Epithelial cell of esophagus (primary cell): ENCODE results near the gene STYXL1.

Source experiments
- DNase-seq: peaks from one replicate; pipeline ENCODE4 v3.0.0; 2010; ENCODE audit warnings: low read depth
- H3K4me3 ChIP-seq: 2 replicates; pipeline ENCODE4 v1.5.1; 2011; ENCODE audit warnings: mild to moderate bottlenecking, low read length, control low read depth
- CTCF ChIP-seq: IDR thresholded peaks from 2 replicates; pipeline ENCODE4 v1.5.1; 2011; ENCODE audit warnings: low read depth, mild to moderate bottlenecking, low read length, control low read depth, inconsistent platforms; ENCODE audit not compliant: insufficient read depth; ENCODE audit errors: missing control alignments

Gene STYXL1

GRCh38 chr7:75986147-75986781 lies 61.5 kb downstream of the STYXL1 start:
- no peak for DNase-seq
- no peak for TF ChIP-seq CTCF
- no peak overlapping the region for H3K4me3 ChIP-seq

GRCh38 chr7:75985518-75986146 lies 62.2 kb downstream of the STYXL1 start:
- no peak for DNase-seq
- no peak for TF ChIP-seq CTCF

GRCh38 chr7:75985009-75985517 lies 62.7 kb downstream of the STYXL1 start:
- TF ChIP-seq CTCF, result no peak
- H3K4me3 ChIP-seq, result no peak overlapping the region
- DNase-seq, result no peak

More at GRCh38 chr7:75985518-75986146, 62.2 kb downstream of the STYXL1 start:
- H3K4me3 ChIP-seq, result no peak overlapping the region

- no peak overlapping the region for H3K4me3 ChIP-seq
- no peak for DNase-seq
- no peak for TF ChIP-seq CTCF
Observed at GRCh38 chr7:75984130-75985008, 63.4 kb downstream of the STYXL1 start.

- TF ChIP-seq CTCF, result no peak
- DNase-seq, result no peak
- H3K4me3 ChIP-seq, result no peak overlapping the region
Observed at GRCh38 chr7:75983471-75984129, 64.2 kb downstream of the STYXL1 start.

GRCh38 chr7:75982306-75983064 lies 65.3 kb downstream of the STYXL1 start:
- TF ChIP-seq CTCF, result no peak
- DNase-seq, result no peak
- no peak overlapping the region for H3K4me3 ChIP-seq
